ENCODE measurements around the gene IFI27L2.

Gene IFI27L2

DNA sequence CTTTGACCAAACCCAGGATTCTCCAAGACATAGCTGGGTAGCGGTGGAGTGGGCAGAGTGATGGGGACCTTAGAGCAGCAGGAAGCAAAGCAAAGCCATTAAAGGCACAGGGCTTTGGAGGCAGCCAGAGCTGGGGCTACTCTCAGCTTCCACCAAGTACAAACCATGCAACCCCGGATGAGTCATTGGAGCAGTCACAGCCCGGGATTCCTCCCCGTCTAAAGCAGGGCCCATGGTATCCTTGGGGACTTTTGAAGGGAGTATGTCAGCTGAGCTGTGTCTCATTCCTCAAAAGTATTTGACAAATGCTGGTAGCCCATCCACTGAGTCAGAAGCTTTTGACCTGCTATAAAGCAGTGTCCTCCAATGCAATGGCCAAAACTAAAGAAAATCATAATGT is 28.6 kb downstream of the IFI27L2 start:
- TF ChIP-seq JUND (IDR thresholded peaks at IDR 0.05; ENCODE audit: low read depth): no peak
- in situ Hi-C loops (cut with HindIII; ENCODE audit: low pct_unique_long_range_greater_than_20kb, low sequenced_read_pairs): no loop called here
- no peak for DNase-seq (ENCODE audit: low read depth in 1 of 2, low spot score in 1 of 2)

DNA sequence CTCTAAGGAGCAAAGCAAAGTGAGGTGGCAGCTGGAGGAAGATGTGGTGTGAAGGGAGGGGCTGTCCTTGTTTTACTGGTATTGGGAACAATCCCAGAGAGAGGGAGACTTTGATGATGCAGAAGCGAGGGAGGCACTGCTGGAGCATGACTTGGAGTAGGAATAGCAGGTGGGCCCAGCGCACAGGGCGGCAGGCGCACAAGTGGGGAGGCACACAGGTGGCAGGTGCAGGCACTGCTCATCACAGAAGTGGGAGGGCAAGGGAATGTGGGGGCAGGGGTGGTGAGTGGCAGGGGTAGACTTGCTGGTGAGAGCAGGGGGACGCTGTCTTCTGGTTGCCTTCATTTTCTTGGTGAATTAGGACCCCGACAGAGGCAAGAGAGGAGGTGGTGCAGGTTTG is 30.4 kb downstream of the IFI27L2 start:
- TF ChIP-seq JUND (IDR thresholded peaks at IDR 0.05; ENCODE audit: low read depth): no peak
- in situ Hi-C loops (cut with HindIII; ENCODE audit: low pct_unique_long_range_greater_than_20kb, low sequenced_read_pairs): no loop called here
- no peak for DNase-seq (ENCODE audit: low read depth in 1 of 2, low spot score in 1 of 2)

DNA sequence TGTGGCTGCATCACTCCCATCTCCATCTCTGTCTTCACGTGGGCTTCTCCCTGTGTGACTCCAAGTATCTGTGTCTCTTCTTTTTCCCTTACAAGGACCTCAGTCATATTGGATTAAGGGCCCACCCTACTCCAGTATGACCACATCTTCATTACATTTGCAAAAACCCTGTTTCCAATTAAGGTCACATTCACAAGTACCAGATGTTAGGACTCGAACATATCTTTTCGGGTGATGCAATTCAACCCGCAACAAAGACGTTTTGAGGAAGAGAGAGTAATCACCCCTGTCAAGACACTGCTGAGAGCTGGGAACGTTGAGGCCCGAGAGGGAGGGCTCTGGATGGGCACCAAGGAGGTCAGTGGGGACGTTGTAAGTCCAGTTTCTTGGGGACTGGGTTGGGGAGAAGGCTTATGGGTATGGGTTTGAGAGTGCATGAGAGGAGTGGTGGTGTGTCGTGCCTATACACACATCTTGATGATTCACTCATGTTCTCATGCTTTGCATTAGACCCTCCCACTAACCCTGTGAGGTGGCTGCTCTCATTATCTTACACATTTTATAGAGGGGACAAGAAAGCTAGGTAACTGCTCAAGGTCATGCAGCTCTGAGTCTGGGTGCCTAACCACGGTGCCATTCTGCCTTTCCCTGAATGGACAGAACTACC is 30.9 kb downstream of the IFI27L2 start:
- no peak for TF ChIP-seq JUND (IDR thresholded peaks at IDR 0.05; ENCODE audit: low read depth)
- DNase-seq (ENCODE audit: low read depth in 1 of 2, low spot score in 1 of 2): no peak
- in situ Hi-C loops (cut with HindIII; ENCODE audit: low pct_unique_long_range_greater_than_20kb, low sequenced_read_pairs): no loop called here

DNA sequence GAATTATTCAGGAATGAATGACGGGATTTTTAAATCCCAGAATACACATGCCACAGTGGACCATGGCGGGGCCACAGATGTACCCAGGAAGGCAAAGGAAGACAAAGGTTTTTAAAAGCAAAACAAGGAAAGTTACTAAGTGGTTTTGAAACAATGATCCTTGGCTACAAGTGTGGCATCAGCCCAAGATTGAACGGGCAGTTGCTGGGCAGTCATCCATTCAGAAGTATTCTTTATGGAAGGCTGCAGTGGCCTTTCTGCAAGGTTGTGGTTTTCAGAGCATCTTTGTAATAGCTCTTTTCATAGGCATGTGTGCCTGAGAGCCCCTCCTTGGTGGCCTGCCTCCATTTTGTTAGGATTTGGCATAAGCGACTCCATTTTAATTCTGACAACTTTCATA is 32.3 kb downstream of the IFI27L2 start:
- TF ChIP-seq JUND (IDR thresholded peaks at IDR 0.05; ENCODE audit: low read depth): no peak
- in situ Hi-C loops (cut with HindIII; ENCODE audit: low pct_unique_long_range_greater_than_20kb, low sequenced_read_pairs): no loop called here
- DNase-seq (ENCODE audit: low read depth in 1 of 2, low spot score in 1 of 2): no peak

DNA sequence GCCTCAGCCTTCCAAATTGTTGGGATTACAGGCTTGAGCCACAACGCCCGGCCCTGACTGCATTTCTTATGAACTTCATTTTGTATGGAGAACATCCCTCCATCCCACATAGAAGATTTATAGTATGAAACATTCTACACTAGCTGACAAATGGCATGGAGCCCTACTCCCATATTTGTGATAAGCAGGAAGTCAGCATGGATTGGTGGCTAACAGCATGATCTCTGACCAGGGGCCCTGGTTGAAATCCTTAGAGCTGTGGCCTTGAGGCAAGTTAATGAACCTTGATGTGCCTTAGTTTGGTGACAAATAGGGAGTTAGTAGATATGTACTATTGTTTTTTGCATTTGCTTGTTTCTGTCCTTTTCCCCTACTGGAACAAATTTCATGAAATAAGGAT is 36.0 kb downstream of the IFI27L2 start:
- in situ Hi-C loops (cut with HindIII; ENCODE audit: low pct_unique_long_range_greater_than_20kb, low sequenced_read_pairs): no loop called here
- TF ChIP-seq JUND (IDR thresholded peaks at IDR 0.05; ENCODE audit: low read depth): no peak

DNA sequence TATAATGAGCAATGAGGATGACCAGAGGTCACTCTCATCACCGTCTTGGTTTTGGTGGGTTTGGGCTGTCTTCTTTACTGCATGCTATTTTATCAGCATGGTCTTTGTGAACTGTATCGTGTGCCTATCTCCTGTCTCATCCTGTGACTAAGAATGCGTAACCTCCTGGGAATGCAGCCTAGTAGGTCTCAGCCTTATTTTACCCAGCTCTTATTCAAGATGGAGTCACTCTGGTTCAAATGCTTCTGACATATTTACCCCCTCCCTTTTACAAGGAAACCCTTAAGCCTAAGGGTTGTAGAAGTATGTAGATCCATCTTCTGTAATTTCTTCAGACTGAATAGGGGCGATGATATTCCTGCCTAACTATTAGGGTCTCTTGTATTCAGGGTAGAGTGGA is 39.9 kb downstream of the IFI27L2 start:
- in situ Hi-C loops (cut with HindIII; ENCODE audit: low pct_unique_long_range_greater_than_20kb, low sequenced_read_pairs): no loop called here
- no peak for TF ChIP-seq JUND (IDR thresholded peaks at IDR 0.05; ENCODE audit: low read depth)
- no peak for DNase-seq (ENCODE audit: low read depth in 1 of 2, low spot score in 1 of 2)

More for the DNA sequence above, 36.0 kb downstream of the IFI27L2 start:
- DNase-seq (ENCODE audit: low read depth in 1 of 2, low spot score in 1 of 2): no peak

DNA sequence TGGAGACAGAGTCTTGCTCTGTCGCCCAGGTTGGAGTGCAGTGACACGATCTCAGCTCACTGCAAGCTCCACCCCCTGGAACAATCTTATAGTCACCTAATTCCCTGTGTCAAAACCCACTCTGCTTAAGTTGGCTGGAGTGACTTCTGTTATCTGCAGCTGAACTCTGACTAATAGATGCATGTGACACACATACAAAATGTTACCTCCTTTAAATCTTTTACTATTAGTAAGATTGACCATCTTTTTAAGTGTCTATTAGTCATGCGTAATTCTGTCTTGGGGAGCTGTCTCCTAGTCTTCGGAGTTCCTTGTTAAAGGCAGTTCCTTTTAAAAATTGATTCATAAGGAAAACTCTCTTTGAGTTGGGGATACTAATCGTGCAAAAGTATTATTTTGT is 40.9 kb downstream of the IFI27L2 start:
- no peak for TF ChIP-seq JUND (IDR thresholded peaks at IDR 0.05; ENCODE audit: low read depth)
- DNase-seq (ENCODE audit: low read depth in 1 of 2, low spot score in 1 of 2): no peak
- in situ Hi-C loops (cut with HindIII; ENCODE audit: low pct_unique_long_range_greater_than_20kb, low sequenced_read_pairs): no loop called here

DNA sequence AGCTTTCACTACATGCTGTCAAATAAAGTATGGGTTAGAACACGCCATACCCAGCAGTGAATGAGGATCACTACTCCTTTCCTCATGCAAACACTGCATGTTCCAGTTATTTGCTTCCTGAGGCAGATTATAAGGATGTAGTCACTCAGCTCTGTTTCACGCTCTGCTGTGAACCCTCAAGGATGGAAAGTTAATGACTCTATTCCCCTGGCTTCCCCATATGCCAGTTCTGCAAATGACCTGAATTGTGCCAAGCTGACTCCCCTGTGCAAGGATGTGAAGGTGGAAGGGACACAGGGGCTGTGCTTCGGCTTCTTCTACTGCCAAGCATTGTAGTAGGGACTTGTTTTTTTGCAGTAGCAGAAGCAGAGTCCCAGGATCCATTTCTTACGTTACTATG is 41.5 kb downstream of the IFI27L2 start:
- in situ Hi-C loops (cut with HindIII; ENCODE audit: low pct_unique_long_range_greater_than_20kb, low sequenced_read_pairs): no loop called here
- TF ChIP-seq JUND (IDR thresholded peaks at IDR 0.05; ENCODE audit: low read depth): no peak
- no peak for DNase-seq (ENCODE audit: low read depth in 1 of 2, low spot score in 1 of 2)

DNA sequence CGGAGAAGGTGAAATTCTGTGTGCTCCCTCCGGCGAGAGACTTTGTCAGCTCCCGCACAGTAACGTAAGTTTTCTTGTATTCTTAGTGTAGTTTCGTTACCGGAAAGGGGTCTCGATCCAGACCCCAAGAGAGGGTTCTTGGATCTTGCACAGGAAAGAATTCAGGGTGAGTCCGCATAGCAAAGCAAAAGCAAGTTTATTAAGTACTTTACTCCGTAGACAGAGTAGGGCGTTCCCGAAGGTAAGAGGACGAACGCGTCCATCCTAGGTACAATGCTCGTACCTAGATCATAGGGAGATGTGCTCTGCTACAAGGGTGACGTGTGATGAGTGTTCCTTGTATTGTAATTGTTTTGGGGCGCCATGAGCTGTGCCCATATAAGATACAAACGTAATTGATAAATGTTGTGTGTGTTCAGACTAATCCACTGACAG is 48.0 kb downstream of the IFI27L2 start:
- in situ Hi-C loops (cut with HindIII; ENCODE audit: low pct_unique_long_range_greater_than_20kb, low sequenced_read_pairs): no loop called here
- TF ChIP-seq JUND (IDR thresholded peaks at IDR 0.05; ENCODE audit: low read depth): no peak
- DNase-seq (ENCODE audit: low read depth in 1 of 2, low spot score in 1 of 2): peak in 1 of 2 experiments; percentile 37

DNA sequence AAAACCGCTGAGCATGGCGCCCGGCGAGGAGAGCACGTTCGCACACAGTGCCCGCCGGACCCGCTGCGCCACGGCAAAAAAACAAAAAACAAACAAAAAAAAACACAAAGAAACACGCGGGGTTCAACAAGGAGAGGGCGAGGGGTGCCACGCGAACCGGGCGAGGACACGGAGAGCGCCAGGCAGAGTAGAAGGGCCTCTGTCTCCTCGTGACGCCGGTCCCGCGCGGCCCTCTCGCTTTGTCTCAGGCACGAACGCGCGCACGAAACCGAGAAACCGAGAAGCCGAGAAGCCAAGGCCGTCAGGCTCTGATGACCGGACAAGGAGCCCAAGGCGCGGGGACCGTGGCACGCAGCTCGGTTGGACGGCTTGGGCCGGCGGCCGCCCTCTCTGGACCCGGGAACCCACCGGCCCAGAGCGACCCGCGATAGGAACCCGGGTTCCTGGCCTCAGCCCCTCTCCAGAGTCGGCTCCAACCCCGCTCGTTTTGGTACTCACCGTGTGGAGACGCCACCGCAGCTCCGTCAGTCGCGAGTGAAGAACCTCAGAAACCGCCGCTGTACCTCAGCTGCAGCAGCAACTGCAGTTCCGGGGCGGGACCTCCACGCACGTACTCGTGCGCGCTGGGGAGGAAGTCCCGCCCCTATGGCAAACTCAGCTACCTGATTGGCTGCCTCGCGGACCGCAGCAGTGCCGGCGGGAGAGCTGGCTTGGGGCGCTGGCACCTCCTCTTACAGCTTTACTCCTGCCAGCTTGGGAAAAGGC is 48.6 kb downstream of the IFI27L2 start, which contains the start of the genes DDX24 and IFI27L1:
Gene DDX24 (minus strand): TSS at position 582 of the 765 bp plus-strand sequence. CDS start 1,460 bp downstream, outside the sequence.
Gene IFI27L1 (plus strand): TSS at position 690 of the 765 bp plus-strand sequence. CDS start 15,628 bp downstream, outside the sequence.
- peak; percentile 96 to 99 for DNase-seq (ENCODE audit: low read depth in 1 of 2, low spot score in 1 of 2)
- in situ Hi-C loops (cut with HindIII; ENCODE audit: low pct_unique_long_range_greater_than_20kb, low sequenced_read_pairs): no loop called here
- TF ChIP-seq JUND (IDR thresholded peaks at IDR 0.05; ENCODE audit: low read depth): no peak

DNA sequence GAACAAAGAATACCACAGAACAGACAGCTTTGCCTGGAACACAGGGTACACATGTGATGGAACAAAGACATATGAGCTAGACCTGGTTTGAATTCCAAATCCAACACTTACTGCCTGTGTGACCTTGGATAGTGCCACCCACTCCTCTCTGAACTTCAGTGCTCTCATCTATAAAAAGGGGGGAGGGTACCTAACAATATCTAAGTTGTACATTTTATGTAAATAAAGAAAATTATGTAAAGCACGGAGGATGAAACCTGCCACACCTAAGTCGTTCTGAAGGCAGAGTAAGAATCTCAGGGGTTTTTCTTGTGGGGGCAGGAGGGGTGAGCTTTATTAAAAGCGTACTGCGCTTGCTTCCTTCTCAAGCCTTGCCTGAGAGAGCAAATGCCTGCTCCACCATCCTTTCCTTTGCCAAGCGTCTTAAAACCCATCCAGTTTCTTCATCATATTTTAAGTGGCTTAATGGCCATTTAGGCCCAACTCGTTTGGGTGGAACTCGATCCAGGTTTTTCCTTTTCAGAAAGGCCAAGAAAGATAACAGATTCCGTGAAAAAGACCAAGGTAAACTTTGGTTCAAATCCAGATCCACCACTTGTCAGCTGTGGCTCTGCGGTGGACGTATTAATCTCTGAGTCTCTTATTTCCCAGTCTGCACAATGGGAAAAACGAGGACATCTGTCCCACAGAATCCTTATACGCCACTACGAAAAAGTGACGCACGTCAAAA is 49.3 kb downstream of the IFI27L2 start:
- TF ChIP-seq JUND (IDR thresholded peaks at IDR 0.05; ENCODE audit: low read depth): no peak
- in situ Hi-C loops (cut with HindIII; ENCODE audit: low pct_unique_long_range_greater_than_20kb, low sequenced_read_pairs): no loop called here
- DNase-seq (ENCODE audit: low read depth in 1 of 2, low spot score in 1 of 2): peak; percentile 18 to 42

DNA sequence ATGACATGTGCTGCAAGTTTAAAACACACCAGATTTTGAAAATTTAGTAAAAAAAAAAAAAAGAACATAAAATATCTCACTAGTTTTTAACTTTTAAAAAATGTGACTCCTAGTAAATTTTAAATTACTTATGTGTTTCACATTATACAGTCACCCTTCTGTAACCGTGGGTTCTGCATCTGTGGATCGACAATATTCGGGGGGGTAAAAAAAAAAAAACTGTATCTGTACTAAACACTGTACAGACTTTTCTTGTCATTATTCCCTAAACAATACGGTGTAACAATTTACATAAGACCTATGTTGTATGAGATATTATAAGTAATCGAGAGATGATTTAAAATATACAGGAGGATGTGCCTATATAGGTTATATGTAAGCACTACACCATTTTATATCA is 51.6 kb downstream of the IFI27L2 start:
- no peak for TF ChIP-seq JUND (IDR thresholded peaks at IDR 0.05; ENCODE audit: low read depth)
- no peak for DNase-seq (ENCODE audit: low read depth in 1 of 2, low spot score in 1 of 2)
- in situ Hi-C loops (cut with HindIII; ENCODE audit: low pct_unique_long_range_greater_than_20kb, low sequenced_read_pairs): no loop called here
